Stimulated activated CD8-positive, alpha-beta memory T cell treated with anti-CD3 and anti-CD28 coated beads, Interleukin-2, amount 100 ng/mL, for 48 hours (primary cell): ENCODE results near the gene LRRC36.

Experiments used
- DNase-seq, 2 donors: peaks; one replicate each; pipeline ENCODE4 v3.0.0-alpha.2; 2020; ENCODE audit warnings: low read depth in 2 of 2

LRRC36 gene

DNA sequence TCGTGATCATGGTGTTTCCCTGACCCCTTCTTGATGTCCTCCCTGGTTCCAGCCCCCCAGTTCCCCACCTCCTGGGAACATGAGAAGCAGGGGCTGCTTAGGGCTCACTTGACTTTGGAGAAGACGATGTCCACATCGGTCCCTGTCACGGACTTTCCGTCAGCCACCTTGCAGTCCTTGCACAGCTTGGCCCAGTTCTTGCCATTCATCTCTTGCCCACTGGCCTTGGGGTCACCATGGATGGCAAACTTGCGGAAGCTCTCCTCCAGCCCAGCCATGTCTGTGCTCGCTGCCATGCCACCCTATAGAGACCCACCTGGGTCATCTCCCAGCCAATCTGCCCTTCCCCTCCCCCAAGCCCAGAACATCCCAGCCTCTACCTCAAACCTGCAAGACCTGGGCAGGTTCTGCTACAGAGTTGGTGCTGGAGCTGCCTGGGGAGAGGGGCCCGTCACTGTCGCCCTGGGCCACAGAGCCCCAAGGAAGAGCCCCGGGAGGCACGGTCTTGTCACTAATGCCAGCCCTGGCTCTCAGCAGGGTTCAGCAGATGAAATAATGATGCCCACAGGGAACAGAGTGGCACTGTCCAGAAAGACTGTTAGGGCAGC lies 64.3 kb downstream of the LRRC36 start:
- no peak for DNase-seq

DNA sequence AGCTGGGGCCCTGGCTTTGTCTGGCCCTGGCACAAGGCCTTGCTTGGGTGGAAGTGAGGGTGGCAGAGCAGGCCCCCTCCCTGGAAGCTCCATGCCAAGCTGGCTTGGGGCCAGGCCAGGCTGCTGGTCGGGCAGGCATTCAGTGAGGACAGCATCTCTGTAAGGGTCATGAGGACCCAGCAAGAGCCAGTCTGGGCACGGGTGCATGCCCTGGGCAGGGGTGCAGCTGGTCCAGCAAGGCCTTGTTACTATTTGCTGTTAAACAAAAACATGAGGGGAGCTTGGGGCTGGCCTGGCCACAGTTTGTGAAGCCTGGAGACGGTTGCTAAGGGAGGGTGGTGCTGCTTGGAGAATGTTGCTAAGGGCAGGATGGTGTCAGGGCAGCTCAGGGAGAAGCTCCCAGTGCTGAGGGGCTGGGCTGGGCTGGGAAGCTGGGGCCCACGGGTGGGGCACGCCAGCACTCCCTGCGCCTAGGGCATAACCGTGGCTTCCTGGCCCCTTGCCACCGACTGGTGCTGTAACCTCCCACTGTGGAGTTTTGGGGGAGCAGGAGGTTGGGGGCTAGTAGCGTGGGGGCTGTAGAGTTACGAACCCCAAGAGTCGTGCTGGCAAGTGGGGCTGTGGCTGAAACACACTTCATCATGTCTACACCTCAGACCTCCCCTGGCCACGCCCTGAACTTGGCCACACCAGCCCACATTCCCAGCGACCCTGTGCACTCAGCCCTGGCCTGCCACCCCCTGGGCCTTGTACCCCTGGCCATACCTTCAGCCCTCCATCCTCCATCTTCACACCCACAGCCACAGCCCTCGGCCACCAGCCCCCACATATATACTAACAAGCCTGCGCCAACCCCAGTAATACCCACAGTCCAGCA lies 65.0 kb downstream of the LRRC36 start:
- no peak for DNase-seq

DNA sequence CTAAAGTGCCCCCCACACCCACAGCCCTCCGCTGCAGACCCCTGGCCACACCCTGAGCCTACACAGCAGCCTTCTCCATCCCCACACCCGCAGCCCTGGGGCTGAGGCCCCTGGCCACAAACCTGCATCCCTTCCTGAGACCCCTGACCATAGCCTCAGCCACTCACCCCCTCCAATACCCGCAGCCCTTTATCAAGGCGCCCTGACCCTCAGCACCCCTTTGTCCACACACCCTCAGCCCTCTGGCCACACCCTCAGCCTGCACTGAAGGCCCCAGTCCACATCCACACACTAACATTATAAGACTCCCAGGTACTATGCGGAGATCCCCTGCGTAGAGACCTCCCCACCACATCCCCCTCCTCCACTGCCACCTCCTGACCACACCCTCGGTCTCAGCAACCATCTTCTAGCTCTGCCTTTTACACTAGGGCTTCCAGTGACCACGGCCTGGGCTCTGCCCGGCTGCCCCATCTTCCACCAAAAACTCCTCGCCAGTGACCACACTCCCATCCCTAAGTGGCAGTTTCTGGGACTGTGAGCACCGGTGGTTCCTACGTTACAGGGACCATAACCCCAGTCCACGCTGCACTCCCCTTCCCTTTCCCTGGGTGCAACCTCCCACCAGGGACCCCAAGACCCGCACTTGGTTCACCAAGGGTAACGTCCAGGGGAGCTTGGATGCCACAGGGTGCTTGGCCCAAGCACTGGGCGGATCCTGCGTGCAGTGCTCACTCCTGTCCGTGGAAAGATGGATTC lies 65.9 kb downstream of the LRRC36 start:
- DNase-seq, result no peak

DNA sequence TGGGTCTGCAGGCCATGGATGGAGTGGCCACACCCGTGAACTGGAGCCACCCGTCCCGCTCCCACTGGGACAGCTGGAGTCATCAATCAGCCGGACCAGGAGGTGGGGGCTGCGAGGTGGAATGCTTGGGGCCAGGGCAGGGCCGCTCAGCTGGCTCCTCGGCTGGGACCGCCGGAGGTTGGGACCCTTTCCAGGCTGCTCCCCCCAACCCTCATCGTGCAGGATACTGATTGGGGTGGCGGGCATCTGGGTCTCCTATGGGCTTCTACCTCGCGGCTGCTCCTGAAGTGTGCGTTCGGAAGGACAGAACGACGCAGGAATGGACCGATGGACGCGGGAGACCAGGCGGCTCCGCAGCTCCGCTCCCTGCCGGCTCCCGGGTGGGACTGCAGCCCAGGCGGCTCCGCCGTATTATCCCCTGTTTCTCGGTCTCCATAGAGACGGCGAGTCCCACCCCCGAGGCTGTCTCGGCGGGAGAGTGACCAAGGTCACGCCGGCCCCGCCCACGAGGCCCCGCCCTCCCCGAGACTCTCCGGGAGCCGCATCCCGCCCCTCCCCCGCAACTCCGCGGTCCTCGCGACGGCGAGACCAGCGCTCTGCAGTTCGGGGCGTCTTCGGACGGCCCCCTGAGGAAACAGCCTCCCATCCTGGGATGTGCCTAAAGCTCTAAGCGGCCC lies 66.6 kb downstream of the LRRC36 start, which contains the start of gene TPPP3:
Gene TPPP3 (minus strand): TSS at position 388 of the 677 bp plus-strand sequence. CDS start 2,387 bp downstream, outside the sequence.
- DNase-seq, result peak; percentile 37 to 43

DNA sequence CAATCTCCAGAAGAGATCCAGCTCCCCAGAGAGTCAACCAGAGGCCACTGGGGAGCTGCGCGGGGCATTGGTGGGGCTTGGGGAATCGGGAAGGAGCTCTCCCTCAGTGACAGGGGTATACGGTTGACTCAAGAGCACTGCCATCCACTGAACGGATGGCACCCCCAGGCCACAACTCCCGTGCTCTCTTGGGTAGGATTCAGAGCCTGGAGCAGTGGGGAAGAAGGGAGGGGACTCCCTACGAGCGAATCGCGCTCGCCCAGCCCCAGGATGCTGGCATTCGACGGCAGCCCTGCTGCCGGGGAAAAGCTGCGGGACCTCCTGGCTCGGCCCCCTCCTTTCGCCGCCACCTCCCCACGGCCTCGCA lies 67.2 kb downstream of the LRRC36 start:
- no peak for DNase-seq

DNA sequence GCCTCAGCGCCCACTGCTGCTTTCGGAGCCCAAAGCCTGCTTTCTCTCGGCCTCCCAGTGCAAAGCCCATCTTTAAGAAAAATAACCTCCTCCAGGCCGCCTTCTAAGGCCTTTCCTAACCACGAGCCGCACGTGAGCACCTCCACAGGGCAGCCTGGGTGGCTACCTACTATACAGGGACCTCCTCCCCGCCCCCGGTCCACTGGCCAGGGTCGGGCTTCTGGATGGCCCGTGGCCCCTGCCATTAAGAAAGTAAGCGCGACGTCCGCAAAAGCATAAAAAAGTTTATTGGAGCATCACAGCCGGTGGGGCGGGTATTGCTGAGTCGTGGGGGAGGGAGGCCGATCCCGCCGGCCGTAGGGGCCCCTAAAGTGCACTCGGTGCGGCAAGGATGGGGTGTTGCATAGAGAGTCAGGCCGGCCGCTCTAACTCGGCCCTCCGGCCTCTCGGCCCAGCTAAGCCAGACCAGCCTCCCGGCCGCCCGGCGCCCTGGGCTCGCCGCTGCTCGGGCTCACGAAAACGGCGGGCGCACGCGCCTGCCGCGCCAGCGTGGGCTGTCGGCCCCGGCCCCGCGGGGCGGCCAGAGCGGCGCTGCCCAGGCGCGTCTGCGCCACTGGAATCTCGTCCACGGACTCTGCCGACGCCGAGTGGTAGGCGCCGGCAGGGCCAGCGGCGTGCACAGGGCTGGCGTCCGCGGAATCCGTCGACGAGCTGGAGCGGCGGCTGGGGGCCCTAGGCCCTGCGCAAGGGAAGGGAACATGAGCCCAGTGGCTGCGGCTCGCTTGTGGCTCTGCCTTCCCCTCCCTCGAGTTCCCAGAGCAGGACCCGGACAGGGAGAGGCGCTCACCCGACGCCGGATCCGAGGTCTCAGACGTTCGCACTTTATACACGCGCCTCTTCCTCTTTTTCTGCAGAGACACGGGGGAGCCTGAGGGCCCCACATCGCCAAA lies 67.8 kb downstream of the LRRC36 start:
- no peak for DNase-seq

DNA sequence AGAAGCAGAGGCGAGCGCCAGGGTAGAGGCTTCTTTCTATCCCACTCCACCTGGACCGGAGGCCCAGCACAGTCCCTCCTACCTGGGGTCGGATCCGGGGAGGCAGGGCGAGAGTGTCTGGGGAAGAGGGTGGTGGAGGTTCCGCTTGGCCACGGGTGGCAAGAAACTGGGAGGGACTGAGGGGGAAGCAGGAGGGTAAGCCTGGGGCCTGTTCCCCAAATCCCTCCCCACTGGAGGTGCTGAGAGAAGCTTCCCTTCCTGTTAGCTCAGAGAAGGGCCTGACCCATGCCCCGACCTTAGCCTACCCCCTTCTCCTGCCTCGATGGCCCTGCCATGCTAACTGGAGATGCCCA lies 68.5 kb downstream of the LRRC36 start:
- DNase-seq, result no peak

DNA sequence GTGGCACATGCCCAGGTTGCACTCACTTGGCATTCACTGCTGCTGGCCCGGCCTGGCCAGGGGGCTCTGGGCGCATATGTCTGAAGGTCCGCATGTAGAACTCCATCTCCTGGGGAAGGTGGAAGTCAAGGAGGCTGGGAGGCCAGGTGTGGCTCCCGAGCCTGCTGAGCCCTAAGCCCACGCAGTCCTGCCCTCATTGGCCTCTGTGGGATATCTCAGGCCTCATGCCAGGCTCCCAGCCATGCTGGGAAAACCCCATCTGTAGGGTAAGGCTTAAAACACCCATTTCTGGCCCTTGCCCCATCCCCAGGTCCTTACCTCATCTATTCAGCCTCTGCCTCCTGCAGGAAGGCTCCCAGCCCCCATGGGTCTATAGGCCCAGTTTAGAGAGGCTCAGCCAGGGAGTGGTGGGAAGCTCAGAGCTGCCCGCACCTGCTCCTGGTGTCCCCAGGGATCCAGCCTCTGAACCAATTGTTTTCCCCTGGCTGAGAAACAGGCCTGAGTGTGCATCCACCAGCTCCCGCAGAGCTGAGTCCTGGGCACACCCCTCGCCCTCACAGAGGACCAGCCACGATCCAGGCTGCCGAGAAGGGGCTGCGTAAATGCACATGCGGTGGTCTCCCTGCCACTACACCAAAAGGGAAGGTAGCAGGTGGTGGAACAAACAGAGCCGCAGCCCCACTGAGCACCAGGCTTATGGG lies 69.0 kb downstream of the LRRC36 start:
- no peak for DNase-seq

DNA sequence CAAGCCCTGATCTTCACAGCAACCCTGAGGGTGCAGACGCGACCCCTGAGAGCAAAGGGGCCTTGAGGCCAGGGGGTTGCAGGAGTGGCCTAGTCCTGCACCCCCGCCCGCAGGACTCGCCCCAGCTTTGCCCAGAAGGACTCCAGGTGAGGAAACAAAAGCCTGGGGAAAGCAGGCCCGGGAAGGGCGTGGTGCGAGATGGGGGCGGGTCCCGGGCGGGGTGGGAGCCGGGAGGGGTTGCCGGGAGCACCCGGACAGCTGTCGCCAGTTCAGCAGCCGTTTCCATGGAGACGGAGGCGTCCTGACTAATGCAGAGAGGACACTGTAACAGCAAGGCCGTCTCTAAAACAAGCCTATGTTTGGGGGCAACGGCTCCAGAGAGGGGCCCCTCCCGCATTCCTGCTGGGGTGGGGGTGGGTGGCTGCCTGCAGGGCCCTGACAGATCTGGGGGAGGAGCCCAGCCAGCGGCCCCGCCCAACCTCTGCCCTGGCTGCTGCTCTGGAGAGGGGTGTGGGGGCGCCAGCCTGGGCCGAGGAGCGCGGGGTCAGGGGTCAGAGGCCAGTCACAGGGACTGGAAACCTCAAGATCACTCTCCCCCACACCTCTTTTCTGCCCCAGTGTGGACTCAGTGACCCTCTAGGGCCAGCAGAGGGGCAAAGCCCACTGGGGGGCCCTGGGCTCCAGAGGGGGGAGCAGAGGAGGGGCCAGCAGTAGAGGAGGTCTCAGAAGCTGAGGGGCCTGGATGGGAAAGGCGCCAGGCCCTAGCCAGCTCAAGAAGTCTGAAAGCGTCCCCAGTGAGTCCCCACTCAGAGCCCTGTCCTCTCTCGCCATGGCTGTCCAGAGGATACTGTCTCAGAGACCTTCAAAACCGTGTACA lies 69.8 kb downstream of the LRRC36 start:
- no peak for DNase-seq

DNA sequence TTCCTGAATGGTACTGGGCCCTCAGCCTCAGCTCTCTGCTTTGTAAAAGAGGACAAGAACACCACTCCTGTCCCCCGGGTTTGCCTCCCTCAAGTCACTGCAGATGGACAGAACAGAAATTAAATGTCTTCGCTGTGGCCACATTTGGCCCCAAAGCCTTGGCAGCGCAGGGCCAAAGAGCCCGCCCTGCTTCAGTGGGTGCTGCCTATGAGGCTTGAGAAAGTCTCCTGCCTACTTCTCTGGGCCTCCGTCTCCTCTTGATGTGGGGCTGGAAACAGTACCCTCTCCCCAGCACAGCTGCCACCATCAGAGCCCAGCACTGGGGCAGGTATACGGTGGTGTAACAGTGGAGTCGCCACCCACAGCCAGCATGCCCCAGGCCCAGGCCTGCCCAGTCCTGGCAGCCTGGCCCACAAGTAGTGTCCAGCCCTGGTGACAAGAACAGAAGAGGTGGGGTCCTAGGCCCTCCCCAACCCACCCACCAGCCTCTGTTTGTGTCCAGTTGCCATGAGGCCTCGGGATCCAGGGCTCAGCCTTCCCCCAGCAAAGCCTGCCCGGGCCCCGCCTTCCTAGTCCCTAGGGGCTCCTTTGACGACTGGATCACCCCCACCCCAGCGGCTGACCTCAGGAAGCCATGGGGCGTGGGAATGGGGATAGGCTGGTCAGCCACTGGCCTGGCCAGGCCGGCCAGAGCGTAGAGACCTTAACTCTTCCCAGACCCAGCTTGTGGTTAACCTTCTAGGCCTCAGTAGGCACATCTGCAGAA lies 70.6 kb downstream of the LRRC36 start:
- no peak for DNase-seq

DNA sequence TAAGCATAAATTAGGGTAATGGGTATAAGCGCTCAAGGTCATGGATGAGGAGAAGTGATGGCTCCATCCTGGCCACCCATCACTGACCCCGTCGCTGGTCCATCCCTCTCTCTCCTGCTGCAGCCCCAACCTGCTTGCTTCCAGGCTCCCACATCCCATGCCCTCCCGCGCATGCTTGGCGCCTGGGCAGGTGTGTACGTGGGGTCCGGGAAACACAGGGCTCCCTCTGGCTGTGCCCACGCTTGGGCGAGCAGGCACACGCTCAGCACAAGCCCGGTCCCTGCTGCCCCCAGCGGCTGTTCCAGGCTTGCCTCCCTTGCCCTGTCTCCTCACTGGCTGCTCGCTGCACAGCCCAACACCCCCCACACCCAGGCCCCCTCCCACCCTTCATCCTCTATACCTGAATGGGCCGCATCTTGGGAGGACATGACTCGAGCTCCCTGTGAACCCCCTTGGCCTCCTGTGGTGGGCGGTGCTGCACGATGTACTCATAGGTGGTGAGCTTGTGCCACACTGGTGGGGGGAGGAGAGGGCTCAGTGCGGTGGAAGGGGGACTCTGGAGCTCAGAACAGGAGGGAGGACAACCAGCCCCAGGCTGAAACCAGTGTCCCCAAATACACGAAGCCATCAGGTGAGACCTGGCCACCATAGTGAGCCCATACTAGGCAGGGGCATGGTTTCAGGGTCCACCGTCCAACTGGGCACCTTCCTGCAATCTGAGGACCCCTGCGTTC lies 71.4 kb downstream of the LRRC36 start:
- no peak for DNase-seq

DNA sequence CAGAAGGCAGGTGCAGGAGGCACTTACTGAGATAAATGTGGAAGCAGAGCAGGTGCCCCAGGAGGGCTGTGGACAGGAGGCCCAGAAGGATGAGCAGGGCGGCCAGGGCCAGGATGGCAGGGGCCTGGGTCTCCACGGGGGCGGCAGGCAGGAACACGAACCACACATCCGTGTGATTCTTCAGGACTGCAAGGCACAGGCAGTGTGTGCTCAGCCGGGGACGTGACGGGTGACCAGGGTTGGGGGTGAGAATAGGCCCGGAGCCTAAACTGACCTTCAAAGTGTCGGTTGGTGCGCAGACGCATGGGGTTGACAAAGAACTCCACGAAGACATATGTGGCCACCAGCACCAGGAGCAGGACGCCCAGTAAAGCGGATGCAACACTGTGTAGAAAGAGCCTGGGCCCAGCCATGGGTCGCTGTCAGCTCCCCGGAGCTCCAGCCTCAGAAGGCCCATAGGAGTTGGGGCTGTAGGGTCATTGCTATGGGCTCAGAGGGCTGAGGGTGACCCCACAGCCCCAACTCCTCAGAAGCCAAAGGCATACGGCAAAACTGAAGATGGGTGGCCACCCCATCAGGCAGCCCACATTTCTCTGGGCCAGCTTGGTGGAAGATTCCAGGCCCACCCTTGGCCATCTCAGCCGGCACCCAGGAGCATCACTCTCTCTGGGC lies 72.1 kb downstream of the LRRC36 start:
- DNase-seq, result no peak

DNA sequence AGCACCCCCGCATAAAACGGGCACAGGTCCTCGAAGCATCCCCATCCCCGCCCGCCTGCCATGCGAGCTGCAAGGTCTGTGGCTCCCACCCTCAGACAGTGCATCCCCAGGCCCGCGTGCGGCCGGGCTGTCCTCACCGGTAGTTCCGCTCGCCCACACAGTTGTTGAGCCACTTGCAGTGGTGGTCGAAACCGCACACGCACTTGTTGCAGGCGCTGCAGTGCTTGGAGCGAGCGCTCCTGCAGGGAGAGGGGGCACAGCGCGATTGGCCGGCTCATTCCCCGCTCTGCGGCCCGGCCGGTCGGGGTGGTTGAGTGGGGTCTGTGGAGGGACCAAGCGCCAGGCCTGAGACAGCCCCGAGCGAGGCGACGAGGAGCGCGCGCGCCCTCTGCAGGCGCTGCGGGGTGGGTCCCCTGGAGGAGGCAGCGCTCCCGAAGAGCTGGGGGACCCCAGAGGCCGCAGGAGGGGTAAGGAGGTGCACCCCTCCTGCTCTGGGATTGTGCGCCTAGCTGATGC lies 72.7 kb downstream of the LRRC36 start:
- peak; percentile 42 to 48 for DNase-seq

DNA sequence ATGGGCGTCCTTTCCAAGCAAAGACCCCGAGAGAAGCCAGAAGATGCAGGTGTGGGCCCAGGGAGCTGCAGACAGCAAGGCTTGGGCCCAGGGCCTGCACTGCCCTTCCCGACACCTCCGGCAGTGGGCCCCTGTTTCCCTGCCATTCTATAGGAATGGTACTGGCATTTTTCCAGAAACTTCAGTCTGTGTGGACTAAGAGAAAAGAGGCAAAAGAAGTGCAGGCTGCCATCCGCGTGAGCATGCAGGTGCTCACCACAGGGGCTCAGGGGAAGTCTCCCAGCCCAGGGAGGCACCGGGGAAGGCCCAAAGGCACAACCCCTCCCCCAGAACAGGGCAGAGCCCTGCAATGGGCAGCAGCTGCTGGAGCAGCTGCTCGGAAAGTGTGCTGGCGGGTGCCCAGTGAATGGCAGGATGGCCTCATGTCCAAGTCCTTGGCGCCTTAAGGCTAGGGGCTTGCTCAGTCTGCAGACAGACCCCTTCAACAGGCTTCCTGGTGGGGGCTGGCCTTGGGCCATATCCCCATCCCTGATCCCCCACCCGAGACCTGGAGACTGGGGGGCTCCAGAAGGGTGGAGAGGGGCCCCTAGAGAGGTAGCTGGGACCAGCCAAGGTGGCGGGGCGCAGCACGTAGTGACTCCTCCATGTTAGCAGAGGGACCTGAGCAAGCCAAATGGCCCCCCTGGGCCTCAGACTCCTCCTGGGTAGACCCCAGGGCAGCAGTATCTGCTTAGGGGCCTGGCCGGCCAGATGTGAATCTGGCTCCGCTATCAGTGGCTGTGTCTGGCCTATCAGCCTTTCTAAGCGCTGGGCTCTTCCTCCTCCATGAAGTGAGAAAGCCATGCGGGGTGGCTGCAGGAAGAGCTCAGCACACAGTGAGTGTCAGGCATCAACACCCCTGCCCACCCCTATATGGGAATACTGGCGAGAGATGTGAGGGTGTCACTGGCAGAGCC lies 73.4 kb downstream of the LRRC36 start:
- no peak for DNase-seq

DNA sequence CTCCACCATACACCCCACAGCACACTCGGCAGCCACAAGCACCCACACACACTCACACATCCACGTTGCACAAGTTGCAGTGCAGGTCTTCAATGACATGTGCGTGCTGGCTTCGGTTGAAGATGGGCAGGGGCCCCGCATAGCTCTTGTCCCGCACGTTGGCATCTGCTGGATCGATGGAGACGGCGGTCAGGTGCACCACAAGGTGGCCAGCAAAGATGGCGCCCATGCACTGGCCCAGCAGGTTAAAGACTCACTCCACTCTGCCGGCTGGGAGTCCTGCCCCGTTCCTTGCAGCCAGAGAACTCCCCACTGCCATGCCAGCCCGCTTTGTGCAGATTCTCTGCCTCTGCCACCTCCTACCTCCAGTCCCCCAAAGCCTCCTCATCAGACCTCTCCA lies 74.3 kb downstream of the LRRC36 start:
- no peak for DNase-seq
